Esophagus squamous epithelium (tissue), 5 donors: ENCODE data around the gene PSMD12. TPM values are rescaled to one million over a fixed set of nuclear protein-coding genes. Genes with fewer than 3 reads are reported as not detected.
"Not testable (repeated sequence)": the region's sequence is repeated elsewhere in the genome, so short reads cannot be mapped to it uniquely, and the experiment has no call there.

Source experiments
- DNase-seq: peaks from one replicate; lab custom pipeline; 2025; lab: John Stamatoyannopoulos, UW
- H3K27ac ChIP-seq, 4 donors: fragments of 200-600 bp; sonication (generic); one replicate each; pipeline ENCODE4 v1.5.1; 2016 to 2019; ENCODE audit warnings: mild to moderate bottlenecking in 1 of 4
- H3K27me3 ChIP-seq, 4 donors: fragments of 200-600 bp; sonication (generic); 1 replicate in 3 of 4; 2 replicates in 1 of 4; pipeline versions ENCODE4 v1.5.1 to v1.6.0; 2017 to 2021; ENCODE audit warnings: antibody characterized with exemption in 1 of 4
- H3K36me3 ChIP-seq, 3 donors: fragments of 200-600 bp; sonication (generic); one replicate each; pipeline ENCODE4 v1.5.1; 2016 to 2019
- H3K4me1 ChIP-seq, 3 donors: fragments of 200-600 bp; sonication (generic); one replicate each; pipeline ENCODE4 v1.5.1; 2017 to 2019
- H3K4me3 ChIP-seq, 4 donors: fragments of 200-600 bp; sonication (generic); 1 replicate in 3 of 4; 2 replicates in 1 of 4; pipeline ENCODE4 v1.5.1; 2016 to 2019; ENCODE audit warnings: mild to moderate bottlenecking in 2 of 4, moderate library complexity in 1 of 4
- H3K9me3 ChIP-seq, 3 donors: fragments of 200-600 bp; sonication (generic); one replicate each; pipeline ENCODE4 v1.5.1; 2016 to 2019
- POLR2A ChIP-seq, 4 donors: fragments of 450-650 bp; IDR thresholded peaks; one replicate each; pipeline ENCODE4 v1.6.1; 2017; ENCODE audit warnings: antibody characterized with exemption in 4 of 4, mild to moderate bottlenecking in 4 of 4, moderate library complexity in 3 of 4
- WGBS, 2 donors: methylation state at CpG; one replicate each; pipeline ENCODE4 v1.1.5; 2018; 5-methylcytosine and 5-hydroxymethylcytosine counted together
- intact Hi-C: fragments of 100-400 bp; cut with DNase I; formaldehyde crosslinking; loops from one replicate; pipeline ENCODE4 v1.15.0; 2022
- total RNA-seq, 4 donors: library from RNA; depleted of rRNA; stranded (reverse); fragments of >200 nt; gene quantifications; one replicate each; pipeline ENCODE4 v1.1.0, GENCODE V29; 2016
- TF ChIP-seq, protein P1 (sequence below), 6 experiments: fragments of 450-650 bp in 4 of 6; fragments of 200-600 bp in 2 of 6; sonication (generic) in 2 of 6; IDR thresholded peaks; one replicate each; pipeline ENCODE4 v1.5.1; 2016 to 2019; ENCODE audit warnings: antibody characterized with exemption in 6 of 6, mild to moderate bottlenecking in 4 of 6, moderate library complexity in 4 of 6
- donor health status: DM: yes; HTN: yes; CAD: no.

PSMD12 gene
- total RNA-seq, 4 donors from 2014 or later: 15.9 to 38.1 (median 25.8) TPM

DNA sequence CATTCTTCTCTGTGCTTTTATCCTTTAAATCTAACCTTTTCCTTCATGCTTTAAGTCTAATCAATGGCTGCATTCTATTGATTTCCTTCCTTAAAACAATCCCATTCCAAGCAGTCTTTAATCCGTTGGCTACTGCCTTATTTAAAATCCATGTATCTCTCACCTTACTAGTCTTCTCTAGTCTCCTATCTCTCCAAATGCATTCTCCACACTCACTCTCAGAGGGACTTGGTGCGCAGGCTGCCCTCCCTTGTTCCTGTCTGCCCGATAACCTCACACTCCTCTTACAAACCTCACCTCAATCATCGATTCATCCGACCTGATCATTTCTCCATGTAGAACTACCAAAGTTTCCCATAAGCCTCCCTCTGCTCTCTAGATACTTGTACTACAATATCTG lies 23.1 kb downstream of the PSMD12 start:
- intact Hi-C loops: no loop called here
- H3K9me3 ChIP-seq: no peaks in the 10 kb centered on the region
- TF ChIP-seq, protein P1, sequence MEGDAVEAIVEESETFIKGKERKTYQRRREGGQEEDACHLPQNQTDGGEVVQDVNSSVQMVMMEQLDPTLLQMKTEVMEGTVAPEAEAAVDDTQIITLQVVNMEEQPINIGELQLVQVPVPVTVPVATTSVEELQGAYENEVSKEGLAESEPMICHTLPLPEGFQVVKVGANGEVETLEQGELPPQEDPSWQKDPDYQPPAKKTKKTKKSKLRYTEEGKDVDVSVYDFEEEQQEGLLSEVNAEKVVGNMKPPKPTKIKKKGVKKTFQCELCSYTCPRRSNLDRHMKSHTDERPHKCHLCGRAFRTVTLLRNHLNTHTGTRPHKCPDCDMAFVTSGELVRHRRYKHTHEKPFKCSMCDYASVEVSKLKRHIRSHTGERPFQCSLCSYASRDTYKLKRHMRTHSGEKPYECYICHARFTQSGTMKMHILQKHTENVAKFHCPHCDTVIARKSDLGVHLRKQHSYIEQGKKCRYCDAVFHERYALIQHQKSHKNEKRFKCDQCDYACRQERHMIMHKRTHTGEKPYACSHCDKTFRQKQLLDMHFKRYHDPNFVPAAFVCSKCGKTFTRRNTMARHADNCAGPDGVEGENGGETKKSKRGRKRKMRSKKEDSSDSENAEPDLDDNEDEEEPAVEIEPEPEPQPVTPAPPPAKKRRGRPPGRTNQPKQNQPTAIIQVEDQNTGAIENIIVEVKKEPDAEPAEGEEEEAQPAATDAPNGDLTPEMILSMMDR (IDR thresholded peaks at IDR 0.05): no peak
- no peak for TF ChIP-seq POLR2A (IDR thresholded peaks at IDR 0.05)
- no peak overlapping the region for H3K4me3 ChIP-seq
- WGBS, 2 donors: 93 to 97% methylated on average over 5 of the region's 5 CpGs
- H3K27ac ChIP-seq: no peak overlapping the region
- no peaks in the 10 kb centered on the region for H3K27me3 ChIP-seq
- no peak for DNase-seq
- H3K36me3 ChIP-seq: peaks cover 14 to 99% (median 35%) of the 10 kb centered on the region in 3 donors
- no peaks in the 10 kb centered on the region for H3K4me1 ChIP-seq

DNA sequence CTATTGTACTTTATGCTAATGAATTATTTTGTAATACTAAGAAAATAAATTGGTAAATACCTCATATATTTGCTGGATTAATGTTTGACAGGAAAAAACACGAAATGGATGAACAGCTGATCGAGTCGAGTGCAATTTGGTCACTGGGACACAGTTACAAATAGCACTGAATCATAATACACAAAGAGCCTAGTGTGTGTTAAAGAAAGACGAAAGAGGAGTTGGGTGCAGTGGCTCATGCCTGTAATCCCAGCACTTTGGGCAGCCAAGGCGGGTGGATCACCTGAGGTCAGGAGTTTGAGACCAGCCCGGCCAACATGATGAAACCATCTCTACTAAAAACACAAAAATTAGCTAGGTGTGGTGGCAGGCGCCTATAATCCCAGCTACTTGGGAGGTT lies 28.0 kb downstream of the PSMD12 start:
- intact Hi-C loops, H3K4me3 ChIP-seq, H3K9me3 ChIP-seq, H3K4me1 ChIP-seq, H3K27me3 ChIP-seq, H3K27ac ChIP-seq, DNase-seq: not testable (repeated sequence)
- peaks cover 0 to 60% (median 5%) of the 10 kb centered on the region in 3 donors for H3K36me3 ChIP-seq
- WGBS, 2 donors: 87 to 95% methylated on average over 7 of the region's 7 CpGs

DNA sequence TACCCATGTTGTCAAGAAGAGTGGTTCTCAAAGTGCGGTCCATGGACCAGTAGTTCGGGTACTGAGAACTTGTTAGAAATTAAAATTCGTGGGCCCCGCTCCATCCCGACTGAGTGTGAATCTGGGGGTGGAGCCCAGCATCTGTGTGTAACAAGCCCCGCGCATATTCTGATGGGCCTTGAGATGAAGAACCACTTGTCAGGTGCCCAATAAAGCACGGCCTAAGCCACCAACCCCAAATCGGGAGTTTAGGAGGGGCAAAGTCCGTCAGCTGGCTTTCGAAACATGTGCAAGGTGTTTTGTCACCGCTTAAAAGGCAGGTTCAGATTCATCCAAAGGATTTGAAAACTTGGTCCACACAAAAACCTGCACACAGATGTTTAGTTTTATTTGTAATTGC lies 29.5 kb downstream of the PSMD12 start:
- Histone ChIP-seq H3K9me3 (no peaks in the 10 kb centered on the region), H3K4me3 (no peak overlapping the region), H3K27me3 (no peaks in the 10 kb centered on the region), H3K27ac (no peak overlapping the region), H3K4me1 (no peaks in the 10 kb centered on the region), H3K36me3 (peaks cover 0 to 45% (median 5%) of the 10 kb centered on the region in 3 donors)
- TF ChIP-seq POLR2A (IDR thresholded peaks at IDR 0.05): no peak
- 88 to 97% methylated on average over 11 to 12 of the region's 12 CpGs for WGBS, 2 donors
- DNase-seq: no peak
- intact Hi-C loops: no loop called here

DNA sequence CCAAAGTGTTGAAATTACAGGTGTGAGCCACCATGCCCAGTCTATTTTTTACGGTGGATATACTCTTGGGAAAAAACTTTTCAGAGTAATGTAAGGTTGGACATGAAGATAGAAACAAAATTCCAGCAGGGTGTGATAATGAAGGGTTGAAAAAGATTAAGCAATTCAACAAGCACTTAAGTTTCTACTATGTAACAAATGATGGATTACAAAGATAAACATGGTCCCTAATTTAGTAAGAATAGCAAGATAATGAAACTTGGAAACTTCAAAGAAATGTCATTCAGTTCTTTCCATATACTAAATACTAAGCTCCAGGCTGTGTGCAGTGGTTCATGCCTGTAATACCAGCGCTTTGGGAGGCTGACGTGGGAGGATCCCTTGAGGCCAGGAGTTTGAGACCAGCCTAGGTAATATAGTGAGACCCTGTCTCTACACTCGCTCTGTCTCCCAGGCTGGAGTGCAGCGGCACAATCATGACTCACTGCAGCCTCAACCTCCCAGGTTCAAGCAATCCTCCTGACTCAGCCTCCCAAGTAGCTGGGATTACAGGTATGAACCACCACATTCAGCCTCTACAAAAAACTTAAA lies 31.0 kb downstream of the PSMD12 start:
- DNase-seq: no peak
- no peak overlapping the region for H3K4me3 ChIP-seq
- H3K27me3 ChIP-seq: no peaks in the 10 kb centered on the region
- no peaks in the 10 kb centered on the region for H3K4me1 ChIP-seq
- H3K27ac ChIP-seq: no peak overlapping the region
- 73 to 77% methylated on average over 5 of the region's 5 CpGs for WGBS, 2 donors
- TF ChIP-seq, protein P1 (IDR thresholded peaks at IDR 0.05): no peak
- TF ChIP-seq POLR2A (IDR thresholded peaks at IDR 0.05): no peak
- intact Hi-C loops: no loop called here
- no peaks in the 10 kb centered on the region for H3K9me3 ChIP-seq
- peaks cover 0 to 30% (median 0%) of the 10 kb centered on the region in 3 donors for H3K36me3 ChIP-seq

DNA sequence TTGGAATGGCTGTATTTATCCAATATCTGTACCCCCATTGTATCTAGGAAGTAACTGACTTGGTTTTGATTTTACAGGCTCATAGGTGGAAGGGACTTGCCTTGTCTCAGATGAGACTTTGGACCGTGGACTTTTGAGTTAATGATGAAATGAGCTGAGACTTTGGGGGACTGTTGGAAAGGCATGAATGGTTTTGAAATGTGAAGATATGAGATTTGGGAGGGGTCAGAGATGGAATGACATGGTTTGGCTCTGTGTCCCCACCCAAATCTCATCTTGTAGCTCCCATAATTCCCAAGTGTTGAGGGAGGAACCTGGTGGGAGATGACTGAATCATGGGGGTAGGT lies 34.2 kb downstream of the PSMD12 start:
- H3K9me3 ChIP-seq, H3K4me1 ChIP-seq, intact Hi-C loops, DNase-seq, H3K36me3 ChIP-seq, H3K4me3 ChIP-seq, H3K27ac ChIP-seq, H3K27me3 ChIP-seq: not testable (repeated sequence)
- WGBS, 2 donors: 90 to 100% methylated on average over 1 of the region's 1 CpG

DNA sequence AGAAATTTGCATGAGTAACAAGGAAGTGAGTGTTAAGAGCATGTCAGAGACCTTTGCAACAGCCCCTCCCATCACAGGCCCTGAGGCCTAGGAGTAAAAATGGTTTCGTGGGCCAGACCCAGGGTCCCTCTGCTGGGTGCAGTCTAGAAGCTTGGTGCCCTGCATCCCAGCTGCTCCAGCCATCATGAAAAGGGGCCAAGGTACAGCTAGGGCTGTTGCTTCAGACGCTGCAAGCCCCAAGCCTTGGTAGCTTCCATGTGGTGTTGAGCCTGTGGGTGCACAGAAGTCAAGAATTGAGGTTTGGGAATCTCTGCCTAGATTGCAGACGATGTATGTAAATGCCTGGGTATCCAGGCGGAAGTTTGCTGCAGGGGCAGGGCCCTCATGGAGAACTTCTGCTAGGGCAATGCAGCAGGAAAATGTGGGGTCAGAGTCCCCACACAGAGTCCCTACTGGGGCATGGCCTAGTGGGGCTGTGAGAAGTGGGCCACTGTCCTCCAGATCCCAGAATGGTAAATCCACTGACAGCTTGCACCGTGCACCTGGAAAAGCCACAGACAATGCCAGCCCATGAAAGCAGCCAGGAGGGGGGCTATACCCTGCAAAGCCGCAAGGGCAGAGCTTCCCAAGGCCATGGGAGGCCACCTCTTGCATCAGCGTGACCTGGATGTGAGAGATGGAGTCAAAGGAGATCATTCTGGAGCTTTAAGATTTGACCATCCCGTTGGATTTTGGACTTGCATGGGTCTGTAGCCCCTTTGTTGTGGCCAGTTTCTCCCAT lies 34.8 kb downstream of the PSMD12 start:
- H3K36me3 ChIP-seq, H3K27ac ChIP-seq, DNase-seq, H3K4me1 ChIP-seq, intact Hi-C loops, H3K9me3 ChIP-seq, H3K4me3 ChIP-seq, H3K27me3 ChIP-seq: not testable (repeated sequence)
- 61 to 76% methylated on average over 2 to 6 of the region's 8 CpGs for WGBS, 2 donors

DNA sequence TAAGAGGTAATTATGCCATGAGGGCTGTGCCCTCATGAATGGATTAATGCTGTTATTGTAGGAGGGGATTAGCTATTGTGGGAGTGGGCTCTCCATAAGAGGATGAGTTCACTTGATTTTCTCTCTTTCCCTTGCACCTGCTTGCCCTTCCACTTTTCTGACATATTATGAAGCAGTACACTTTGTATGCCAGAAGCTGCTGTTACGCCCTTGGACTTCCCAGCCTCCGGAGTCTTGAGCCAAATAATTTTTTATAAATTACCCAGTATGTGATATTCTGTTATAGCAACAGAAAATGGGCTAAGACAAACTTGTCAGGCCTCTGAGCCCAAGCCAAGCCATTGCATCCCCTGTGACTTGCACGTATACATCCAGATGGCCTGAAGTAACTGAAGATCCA lies 38.4 kb downstream of the PSMD12 start:
- Histone ChIP-seq H3K36me3 (no peaks in the 10 kb centered on the region), H3K27me3 (no peaks in the 10 kb centered on the region), H3K9me3 (no peaks in the 10 kb centered on the region), H3K4me3 (no peak overlapping the region), H3K27ac (no peak overlapping the region), H3K4me1 (no peaks in the 10 kb centered on the region)
- no peak for TF ChIP-seq POLR2A (IDR thresholded peaks at IDR 0.05)
- TF ChIP-seq, protein P1 (IDR thresholded peaks at IDR 0.05): no peak
- intact Hi-C loops: no loop called here
- DNase-seq: no peak
- WGBS, 2 donors: 81% methylated on average over 3 of the region's 3 CpGs

DNA sequence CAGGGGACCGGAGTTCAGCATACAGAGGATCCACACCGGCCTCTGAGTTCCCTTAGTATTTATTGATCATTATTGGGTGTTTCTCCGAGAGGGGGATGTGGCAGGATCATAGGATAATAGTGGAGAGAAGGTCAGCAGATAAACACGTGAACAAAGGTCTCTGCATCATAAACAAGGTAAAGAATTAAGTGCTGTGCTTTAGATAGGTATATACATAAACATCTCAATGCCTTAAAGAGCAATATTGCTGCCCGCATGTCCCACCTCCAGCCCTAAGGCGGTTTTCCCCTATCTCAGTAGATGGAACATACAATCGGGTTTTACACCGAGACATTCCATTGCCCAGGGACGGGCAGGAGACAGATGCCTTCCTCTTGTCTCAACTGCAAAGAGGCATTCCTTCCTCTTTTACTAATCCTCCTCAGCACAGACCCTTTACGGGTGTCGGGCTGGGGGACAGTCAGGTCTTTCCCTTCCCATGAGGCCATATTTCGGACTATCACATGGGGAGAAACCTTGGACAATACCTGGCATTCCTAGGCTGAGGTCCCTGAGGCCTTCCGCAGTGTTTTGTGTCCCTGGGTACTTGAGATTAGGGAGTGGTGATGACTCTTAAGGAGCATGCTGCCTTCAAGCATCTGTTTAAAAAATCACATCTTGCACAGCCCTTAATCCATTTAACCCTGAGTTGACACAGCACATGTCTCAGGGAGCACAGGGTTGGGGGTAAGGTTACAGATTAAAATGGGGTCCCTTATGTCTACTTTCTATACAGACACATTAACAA lies 39.2 kb downstream of the PSMD12 start:
- H3K27ac ChIP-seq, intact Hi-C loops, H3K4me3 ChIP-seq, H3K4me1 ChIP-seq, DNase-seq, H3K36me3 ChIP-seq, H3K9me3 ChIP-seq, H3K27me3 ChIP-seq: not testable (repeated sequence)
- WGBS, 2 donors: 80 to 86% methylated on average over 11 to 13 of the region's 13 CpGs
